Measurements from ENCODE around the gene PREX1. TPM values are rescaled to one million over a fixed set of nuclear protein-coding genes. Genes with fewer than 3 reads are reported as not detected.

The PREX1 gene
- total RNA-seq, 1 donor from 2014 or later, result 11.2 TPM

GRCh38 chr20:48625136-48625900 is 202.5 kb downstream of the PREX1 start:
- no peak overlapping the region for H3K4me3 ChIP-seq
- H3K36me3 ChIP-seq, result peaks cover 34% of the 10 kb centered on the region
- no peak for DNase-seq
- TF ChIP-seq, protein P1, sequence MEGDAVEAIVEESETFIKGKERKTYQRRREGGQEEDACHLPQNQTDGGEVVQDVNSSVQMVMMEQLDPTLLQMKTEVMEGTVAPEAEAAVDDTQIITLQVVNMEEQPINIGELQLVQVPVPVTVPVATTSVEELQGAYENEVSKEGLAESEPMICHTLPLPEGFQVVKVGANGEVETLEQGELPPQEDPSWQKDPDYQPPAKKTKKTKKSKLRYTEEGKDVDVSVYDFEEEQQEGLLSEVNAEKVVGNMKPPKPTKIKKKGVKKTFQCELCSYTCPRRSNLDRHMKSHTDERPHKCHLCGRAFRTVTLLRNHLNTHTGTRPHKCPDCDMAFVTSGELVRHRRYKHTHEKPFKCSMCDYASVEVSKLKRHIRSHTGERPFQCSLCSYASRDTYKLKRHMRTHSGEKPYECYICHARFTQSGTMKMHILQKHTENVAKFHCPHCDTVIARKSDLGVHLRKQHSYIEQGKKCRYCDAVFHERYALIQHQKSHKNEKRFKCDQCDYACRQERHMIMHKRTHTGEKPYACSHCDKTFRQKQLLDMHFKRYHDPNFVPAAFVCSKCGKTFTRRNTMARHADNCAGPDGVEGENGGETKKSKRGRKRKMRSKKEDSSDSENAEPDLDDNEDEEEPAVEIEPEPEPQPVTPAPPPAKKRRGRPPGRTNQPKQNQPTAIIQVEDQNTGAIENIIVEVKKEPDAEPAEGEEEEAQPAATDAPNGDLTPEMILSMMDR (IDR thresholded peaks at IDR 0.05; ENCODE audit: borderline replicate concordance), result no peak
- H3K4me1 ChIP-seq, result peaks cover 14% of the 10 kb centered on the region
- no peaks in the 10 kb centered on the region for H3K9me3 ChIP-seq (replicated peaks)
- no peaks in the 10 kb centered on the region for H3K27me3 ChIP-seq (ENCODE audit: low read depth)
- intact Hi-C loops (cut with micrococcal nuclease), result no loop called here
- H3K27ac ChIP-seq (replicated peaks), result no peak overlapping the region

- no peaks in the 10 kb centered on the region for H3K27me3 ChIP-seq (ENCODE audit: low read depth)
- TF ChIP-seq, protein P1 (IDR thresholded peaks at IDR 0.05; ENCODE audit: borderline replicate concordance), result no peak
- no peaks in the 10 kb centered on the region for H3K9me3 ChIP-seq (replicated peaks)
- H3K4me1 ChIP-seq, result peaks cover 23% of the 10 kb centered on the region
- H3K4me3 ChIP-seq, result no peak overlapping the region
- H3K36me3 ChIP-seq, result peaks cover 30% of the 10 kb centered on the region
- intact Hi-C loops (cut with micrococcal nuclease), result loop anchor here (5.0 kb wide), 1 partner anchor 947 kb away; no protein-coding TSS in a partner anchor
- DNase-seq, result no peak
- H3K27ac ChIP-seq (replicated peaks), result no peak overlapping the region
Observed at GRCh38 chr20:48624315-48625020, 203.3 kb downstream of the PREX1 start.

DNA sequence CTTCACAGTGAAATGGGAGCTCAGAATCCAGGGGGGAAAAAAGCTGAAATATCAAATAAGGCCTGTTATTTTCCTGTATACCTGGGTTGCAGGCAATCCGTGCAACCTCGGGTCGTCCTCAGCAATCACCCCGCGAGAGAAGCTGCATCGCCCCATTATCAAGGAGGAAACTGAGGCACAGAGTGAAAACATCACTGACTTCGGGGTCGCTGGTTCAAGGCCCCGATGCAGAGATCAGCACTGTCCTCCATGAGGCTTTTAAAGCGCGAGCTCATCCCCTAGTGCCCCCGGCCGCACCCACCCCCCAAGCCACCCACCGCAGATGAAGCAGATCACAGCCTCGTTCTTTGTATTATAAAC is 203.9 kb downstream of the PREX1 start:
- TF ChIP-seq, protein P1 (IDR thresholded peaks at IDR 0.05; ENCODE audit: borderline replicate concordance), result no peak
- Histone ChIP-seq H3K27me3 (ENCODE audit: low read depth) (no peaks in the 10 kb centered on the region), H3K9me3 (replicated peaks) (no peaks in the 10 kb centered on the region), H3K27ac (replicated peaks) (no peak overlapping the region), H3K36me3 (peaks cover 24% of the 10 kb centered on the region), H3K4me1 (peaks cover 23% of the 10 kb centered on the region), H3K4me3 (no peak overlapping the region)
- intact Hi-C loops (cut with micrococcal nuclease), result loop anchor here (5.0 kb wide), 1 partner anchor 947 kb away; no protein-coding TSS in a partner anchor
- no peak for DNase-seq

DNA sequence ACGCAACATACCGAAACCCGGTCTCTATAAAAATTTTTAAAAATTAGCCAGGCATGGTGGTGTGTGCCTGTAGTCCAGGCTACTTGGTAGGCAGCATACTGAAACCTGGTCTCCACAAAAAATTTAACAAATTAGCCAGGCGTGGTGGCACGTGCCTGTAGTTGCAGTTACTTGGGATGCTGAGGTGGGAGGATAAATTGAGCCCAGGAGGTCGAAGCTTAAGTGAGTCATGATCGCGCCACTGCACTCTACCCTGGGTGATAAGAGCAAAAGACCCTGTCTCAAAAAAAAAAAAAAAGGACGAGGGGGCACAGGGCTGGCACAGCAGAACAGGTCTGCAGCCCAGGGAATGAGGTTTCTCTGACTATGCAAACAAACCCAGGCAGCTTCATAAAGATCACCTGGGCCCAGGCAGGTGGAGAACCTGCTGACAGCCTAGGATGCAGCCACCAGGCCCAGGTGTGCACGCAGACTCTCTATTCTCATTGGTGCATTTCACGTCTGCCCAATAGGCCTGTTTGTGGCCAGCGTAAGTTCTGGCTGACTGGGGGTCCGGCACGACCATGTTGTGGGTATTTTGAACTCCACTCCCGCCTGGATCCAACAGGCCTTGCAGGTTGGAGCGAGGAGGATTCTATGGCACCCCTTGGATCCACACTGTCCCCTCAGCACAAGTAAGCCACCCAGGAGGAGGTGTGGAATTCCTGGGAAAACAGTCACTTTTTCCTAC is 204.5 kb downstream of the PREX1 start:
- H3K27ac ChIP-seq (replicated peaks), result no peak overlapping the region
- no peaks in the 10 kb centered on the region for H3K9me3 ChIP-seq (replicated peaks)
- H3K27me3 ChIP-seq (ENCODE audit: low read depth), result no peaks in the 10 kb centered on the region
- intact Hi-C loops (cut with micrococcal nuclease), result loop anchor here (5.0 kb wide), 1 partner anchor 946 kb away; no protein-coding TSS in a partner anchor
- no peak for DNase-seq
- H3K36me3 ChIP-seq, result peaks cover 19% of the 10 kb centered on the region
- no peak overlapping the region for H3K4me3 ChIP-seq
- TF ChIP-seq, protein P1 (IDR thresholded peaks at IDR 0.05; ENCODE audit: borderline replicate concordance), result no peak
- H3K4me1 ChIP-seq, result peaks cover 23% of the 10 kb centered on the region

DNA sequence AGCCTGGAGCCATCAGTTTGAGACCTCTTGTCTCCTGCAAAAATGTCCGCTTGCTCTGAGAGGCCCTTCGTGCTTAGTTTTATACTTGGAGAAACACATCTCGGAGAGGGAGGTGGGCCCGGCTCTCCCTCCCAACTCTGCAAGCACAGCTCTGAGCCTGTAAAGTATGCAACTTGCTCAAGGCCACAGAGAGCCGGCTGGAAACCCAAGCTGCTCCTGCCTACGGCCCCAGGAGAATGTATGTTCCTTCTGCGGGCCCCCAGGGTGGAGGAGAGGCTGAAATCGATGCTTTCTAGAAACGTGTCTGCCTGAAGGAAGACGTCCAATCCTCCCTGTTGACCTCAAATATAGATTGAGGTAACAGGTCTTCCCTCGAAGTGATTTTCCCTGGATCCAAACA is 205.4 kb downstream of the PREX1 start:
- intact Hi-C loops (cut with micrococcal nuclease), result loop anchor here (5.0 kb wide), 1 partner anchor 945 kb away; no protein-coding TSS in a partner anchor
- no peaks in the 10 kb centered on the region for H3K27me3 ChIP-seq (ENCODE audit: low read depth)
- peaks cover 23% of the 10 kb centered on the region for H3K4me1 ChIP-seq
- DNase-seq, result no peak
- H3K4me3 ChIP-seq, result no peak overlapping the region
- no peak overlapping the region for H3K27ac ChIP-seq (replicated peaks)
- H3K36me3 ChIP-seq, result peaks cover 12% of the 10 kb centered on the region
- TF ChIP-seq, protein P1 (IDR thresholded peaks at IDR 0.05; ENCODE audit: borderline replicate concordance), result no peak
- H3K9me3 ChIP-seq (replicated peaks), result no peaks in the 10 kb centered on the region
